GM12873 (cell line): ENCODE data around the gene NAV1.

ENCODE experiments used
- CTCF ChIP-seq: IDR thresholded peaks from 2 replicates; pipeline ENCODE4 v1.5.1; 2012; ENCODE audit warnings: low read depth, mild to moderate bottlenecking, moderate library complexity, low read length, control low read depth; ENCODE audit not compliant: insufficient read depth; ENCODE audit errors: missing control alignments

The NAV1 gene

GRCh38 chr1:201538612-201539551, at the start of gene NAV1:
TSS of gene NAV1 (plus strand) at chr1:201539127. CDS start at chr1:201622885, 83,758 bp downstream.
- TF ChIP-seq CTCF: no peak

GRCh38 chr1:201489643-201490261, 49.2 kb upstream of the NAV1 start:
- no peak for TF ChIP-seq CTCF

- no peak for TF ChIP-seq CTCF
Measured at GRCh38 chr1:201490708-201491131, 48.2 kb upstream of the NAV1 start.

- no peak for TF ChIP-seq CTCF
Measured at GRCh38 chr1:201491896-201492511, 46.9 kb upstream of the NAV1 start.

- no peak for TF ChIP-seq CTCF
Measured at GRCh38 chr1:201493757-201494617, 44.9 kb upstream of the NAV1 start.

- no peak for TF ChIP-seq CTCF
Measured at GRCh38 chr1:201495551-201496295, 43.2 kb upstream of the NAV1 start.
